HPDE6-E6E7 (cell line): Measurements from ENCODE around the gene METTL26.
A peak's percentile ranks its signal among the peaks of the same experiment; 100 is the strongest.

ENCODE experiments used
- DNase-seq: peaks from one replicate; pipeline ENCODE4 v3.0.0; 2011; ENCODE audit warnings: missing footprints; ENCODE audit errors: extremely low spot score

METTL26 gene

DNA sequence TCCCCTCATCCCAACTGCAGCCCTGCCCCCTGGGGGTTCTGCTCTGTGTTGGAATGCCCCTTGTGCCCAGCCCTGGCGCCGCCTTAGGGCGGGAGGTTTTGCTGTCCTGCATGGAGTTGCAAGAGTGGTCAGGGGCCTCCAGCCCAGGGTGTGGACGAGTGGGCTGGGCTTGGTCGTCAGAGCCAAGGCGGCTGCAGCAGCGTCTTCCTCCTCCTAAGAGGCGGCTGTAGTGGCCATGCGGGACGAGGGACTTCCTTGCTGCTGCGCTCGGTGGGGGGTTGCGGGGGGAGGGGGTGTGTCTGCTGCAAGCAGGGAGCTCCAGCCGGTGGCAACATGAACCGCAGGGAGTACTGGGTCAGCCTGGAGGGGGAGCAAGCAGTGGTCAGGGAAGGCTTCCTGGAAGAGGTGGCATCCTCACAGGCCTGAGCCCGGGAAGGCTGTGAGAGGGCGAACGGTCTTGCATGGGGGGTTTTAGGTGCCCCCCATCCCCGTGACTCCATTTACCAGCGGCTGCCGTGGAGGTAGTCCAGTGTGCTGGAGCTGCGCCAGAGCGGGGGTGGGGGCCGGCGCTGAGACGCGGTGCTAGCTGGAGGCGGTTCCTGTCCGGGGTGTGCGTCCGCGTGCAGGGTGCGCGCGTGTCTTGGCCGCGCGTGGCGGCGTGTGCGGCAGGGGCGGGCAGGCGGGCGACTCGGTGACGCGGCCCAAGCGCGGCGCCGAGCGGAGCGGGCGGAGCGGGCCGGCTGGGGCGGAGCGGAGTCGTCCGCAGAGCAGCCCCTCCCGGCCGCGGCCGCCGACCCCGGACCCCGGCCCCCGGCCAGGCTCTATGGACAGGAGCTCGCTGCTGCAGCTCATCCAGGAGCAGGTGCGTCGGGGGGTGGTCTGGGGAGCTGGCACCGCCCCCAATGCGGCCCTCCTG is 39.1 kb upstream of the METTL26 start, which contains the start of gene RHBDL1:
Gene RHBDL1, plus strand, starts transcription at position 704 of the 916 bp plus-strand sequence. Its CDS starts 120 bp downstream, at position 824.
- DNase-seq = no peak

DNA sequence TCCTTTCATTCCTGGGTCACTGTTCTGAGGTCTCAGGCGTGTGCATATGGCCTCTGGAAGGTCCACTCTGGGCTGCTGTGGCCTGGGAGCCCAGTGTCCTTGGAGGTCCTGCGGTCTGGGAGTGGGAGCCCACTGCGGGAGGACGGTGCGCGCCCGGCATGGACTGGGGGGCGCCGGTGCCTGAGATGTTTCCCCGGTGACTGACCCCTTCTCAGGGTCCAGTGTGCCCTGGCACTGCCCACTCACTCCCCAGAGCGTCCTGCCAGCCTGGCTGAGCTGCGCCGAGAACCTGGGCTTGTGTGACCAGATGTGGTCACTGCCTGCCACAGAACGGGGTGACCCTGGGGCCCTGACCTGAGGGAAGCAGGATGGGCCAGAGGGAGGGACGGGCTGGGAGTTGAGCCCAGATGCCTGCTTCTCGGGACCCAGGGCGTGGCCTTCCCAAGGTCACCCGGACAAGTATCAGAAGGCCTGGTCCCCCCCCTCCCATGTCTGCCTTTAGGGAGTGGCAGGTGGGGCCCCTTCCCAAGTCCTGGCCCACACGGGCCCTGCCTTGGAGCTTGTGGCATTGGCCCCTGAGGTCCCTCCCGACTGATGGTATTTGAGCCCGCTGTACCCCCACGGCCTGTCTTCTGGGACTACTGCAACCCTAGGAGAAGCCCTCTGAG is 38.2 kb upstream of the METTL26 start:
- no peak for DNase-seq

DNA sequence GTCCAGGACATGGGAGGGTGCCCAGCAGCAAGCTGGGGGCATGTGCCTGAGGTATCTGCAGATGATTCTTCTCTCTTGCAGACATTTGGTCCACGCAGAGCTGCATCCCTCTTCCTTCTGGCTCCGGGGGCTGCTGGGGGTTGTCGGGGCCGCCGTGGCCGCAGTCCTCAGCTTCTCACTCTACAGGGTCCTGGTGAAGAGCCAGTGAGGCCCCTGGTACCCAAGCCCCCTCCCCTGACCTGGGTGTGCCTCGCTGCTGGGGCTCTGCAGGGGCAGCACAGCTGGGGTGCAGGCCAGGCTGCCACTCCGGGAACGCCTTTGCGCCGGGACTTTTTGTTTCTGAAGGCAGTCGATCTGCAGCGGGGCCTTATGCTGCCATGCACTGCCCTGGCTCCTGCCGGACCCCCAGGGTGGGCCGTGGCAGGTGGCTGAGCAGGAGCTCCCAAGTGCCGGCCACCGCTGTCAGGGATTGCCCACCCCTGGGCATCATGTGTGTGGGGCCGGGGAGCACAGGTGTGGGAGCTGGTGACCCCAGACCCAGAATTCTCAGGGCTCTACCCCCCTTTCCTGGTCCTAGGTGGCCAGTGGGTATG is 37.4 kb upstream of the METTL26 start:
- no peak for DNase-seq

DNA sequence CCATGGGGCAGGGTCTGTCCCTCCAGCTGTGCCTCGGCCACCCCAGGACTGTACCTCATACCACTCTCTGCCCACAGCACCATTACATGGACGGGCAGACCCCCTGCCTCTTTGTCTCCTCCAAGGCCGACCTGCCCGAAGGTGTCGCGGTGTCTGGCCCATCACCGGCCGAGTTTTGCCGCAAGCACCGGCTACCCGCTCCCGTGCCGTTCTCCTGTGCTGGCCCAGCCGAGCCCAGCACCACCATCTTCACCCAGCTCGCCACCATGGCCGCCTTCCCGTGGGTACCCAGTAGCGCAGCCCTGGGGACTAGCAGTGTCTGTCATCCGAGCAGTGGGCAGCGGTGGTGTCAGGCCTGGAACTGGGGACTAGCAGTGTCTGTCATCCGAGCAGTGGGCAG is 36.7 kb upstream of the METTL26 start:
- DNase-seq = no peak

DNA sequence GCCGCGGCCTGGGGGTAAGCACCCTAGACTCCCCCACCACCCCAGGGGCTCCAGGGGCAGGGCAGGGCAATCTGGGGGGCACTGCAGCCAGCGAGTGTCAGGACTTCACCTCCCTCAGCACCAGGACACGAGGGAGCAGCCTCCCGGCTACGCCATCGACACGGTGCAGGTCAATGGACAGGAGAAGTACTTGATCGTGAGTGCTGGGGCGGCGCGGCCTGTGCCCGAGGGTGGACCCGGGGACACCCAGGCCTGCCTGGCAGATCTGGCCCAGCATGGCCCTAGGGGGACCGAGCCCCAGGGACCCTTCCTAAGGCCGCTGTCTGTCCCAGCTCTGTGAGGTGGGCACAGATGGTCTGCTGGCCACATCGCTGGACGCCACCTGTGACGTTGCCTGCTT is 36.3 kb upstream of the METTL26 start:
- no peak for DNase-seq

DNA sequence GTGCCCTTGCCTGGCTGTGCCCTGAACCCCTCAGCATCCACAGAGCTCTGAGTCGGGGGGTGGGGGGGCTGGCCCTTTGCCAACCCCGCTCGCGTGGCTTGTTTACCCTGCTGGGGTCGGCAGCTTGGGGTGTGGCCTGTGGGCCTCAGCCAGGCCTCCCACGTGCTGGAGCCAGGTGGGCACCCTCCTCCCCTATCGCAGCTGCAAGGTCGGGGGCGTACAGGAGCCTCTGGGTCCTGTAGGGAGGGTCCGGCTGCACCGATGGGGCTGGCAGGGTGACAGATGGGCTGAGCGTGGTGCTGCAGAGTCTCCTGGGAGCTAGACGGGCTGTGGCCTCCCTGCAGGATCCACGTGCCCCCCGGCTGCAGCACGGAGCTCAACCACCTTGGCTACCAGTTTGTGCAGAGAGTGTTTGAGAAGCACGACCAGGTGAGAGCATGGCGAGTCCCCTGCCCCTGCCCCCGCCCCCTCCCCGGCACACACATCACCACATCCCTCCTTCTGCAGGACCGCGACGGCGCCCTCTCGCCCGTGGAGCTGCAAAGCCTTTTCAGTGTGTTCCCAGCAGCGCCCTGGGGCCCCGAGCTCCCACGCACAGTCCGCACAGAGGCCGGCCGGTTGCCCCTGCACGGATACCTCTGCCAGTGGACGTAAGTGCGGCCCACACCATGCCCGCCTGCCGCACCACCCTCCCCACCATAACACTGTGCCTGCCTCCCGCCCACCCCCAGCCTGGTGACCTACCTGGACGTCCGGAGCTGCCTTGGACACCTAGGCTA is 35.4 kb upstream of the METTL26 start:
- DNase-seq = no peak

DNA sequence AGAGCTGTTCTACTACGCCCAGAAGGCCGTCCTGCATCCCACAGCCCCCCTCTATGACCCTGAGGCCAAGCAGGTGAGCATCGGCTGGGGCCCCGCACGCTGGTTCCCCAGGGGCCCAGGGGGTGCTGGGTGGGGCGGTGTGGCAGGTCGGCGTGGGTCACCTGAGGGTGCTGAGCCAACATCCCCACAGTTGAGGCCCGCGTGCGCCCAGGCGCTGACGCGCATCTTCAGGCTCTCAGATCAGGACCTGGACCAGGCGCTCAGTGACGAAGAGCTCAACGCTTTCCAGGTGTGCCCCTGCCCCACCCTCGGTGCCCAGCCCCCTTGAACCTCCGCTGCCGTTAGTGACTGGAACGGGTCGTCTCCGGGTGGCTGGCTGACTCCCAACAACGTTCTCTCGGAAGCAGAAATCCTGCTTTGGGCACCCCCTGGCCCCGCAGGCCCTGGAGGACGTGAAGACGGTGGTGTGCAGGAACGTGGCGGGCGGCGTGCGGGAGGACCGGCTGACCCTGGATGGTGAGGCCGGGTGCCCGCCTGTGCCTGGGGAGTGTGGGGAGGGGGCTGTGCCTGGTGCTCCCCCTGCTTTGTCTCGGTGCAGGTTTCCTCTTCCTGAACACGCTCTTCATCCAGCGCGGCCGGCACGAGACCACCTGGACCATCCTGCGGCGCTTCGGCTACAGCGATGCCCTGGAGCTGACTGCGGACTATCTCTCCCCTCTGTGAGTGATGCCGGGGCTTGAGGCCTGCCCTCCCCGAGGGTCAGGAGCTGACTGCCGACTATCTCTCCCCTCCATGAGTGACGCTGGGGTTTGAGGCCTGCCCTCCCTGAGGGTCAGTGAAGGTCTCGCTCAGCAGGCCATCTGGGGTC is 34.6 kb upstream of the METTL26 start:
- DNase-seq = no peak

DNA sequence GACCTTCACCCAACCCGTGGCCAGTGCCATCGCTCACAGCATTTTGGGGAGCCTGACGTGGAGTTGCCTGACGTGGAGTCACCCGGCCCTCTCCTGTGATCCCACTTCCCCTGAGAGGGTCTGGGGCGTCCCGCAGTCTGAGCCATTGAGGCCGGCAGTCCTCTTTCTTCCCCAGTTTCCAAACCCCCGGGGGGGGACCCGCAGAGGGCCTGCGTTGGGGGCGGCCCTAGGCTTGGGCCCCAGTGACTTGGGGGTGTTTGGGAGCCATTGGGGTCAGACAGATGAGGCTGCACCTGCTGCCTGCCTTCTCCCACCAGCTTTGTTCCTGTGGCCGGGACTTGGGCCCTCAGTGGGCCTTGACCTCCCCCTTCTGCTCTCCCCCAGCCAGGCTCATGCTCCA is 33.6 kb upstream of the METTL26 start:
- DNase-seq = no peak

DNA sequence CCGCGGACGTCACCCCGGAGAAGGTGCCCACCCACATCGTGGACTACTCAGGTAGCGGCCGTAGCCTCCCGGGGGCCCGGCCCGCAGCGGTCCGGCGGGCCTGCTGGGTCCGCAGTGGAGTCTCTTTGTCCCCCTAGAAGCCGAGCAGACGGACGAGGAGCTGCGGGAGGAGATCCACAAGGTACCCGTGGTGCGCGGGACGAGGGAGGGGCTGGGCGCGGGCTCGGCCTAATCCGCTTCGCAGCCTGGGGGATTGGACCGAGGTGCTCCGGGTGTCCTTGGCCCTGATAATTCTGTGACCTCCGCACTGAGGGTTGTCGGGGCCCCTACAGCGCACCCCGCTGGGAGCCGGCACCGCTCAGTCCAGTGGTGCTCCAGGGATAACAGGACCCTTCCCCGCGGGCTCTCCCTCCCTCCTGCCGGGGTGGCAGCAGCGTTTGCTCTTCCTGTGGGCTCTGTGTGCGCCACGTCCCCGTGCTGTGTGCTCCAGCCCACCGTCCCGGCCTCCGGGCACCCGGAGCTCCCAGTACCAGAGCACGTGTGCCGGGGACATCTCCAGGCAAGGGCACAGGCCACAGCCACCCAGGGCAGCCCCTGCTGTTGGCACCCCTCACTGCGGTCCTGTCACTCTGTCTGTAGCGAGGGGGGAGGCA is 32.5 kb upstream of the METTL26 start:
- no peak for DNase-seq

DNA sequence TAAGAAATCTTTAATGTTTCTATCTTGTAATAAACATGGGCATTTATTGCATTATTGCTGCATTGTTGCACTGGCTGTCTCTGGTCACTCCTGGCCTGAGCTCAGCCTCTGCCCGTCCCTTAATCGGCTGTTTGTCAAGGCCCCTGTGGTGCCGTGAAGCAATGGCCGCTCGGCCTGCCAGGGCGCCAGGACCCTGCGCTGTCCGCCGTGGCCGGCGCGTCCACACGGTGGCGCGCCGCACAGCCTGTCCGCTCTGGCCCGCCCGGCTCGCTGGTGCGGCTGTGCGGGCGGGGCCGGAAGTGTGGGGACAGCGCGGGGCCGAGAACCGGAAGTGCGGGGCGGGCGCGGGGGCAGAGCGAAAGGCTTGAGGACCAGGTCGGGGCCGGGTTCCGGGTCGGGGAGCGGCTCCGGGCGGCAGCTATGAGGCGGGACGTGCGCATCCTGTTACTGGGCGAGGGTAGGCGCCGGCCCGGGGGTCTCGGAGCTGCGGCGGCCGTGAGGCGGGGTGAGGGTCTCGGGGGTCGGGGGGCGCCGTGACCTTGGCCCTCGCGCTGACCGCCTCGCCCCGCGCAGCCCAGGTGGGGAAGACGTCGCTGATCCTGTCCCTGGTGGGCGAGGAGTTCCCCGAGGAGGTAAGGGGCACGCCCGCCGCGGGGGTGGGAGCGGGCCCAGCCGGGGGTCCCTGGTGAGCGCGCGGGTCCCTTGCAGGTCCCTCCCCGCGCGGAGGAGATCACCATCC is 31.8 kb upstream of the METTL26 start, which contains the start of gene RHOT2:
Gene RHOT2, plus strand, starts transcription at position 353 of the 739 bp plus-strand sequence. Its CDS starts 68 bp downstream, at position 421.
- peak; percentile 76 for DNase-seq

DNA sequence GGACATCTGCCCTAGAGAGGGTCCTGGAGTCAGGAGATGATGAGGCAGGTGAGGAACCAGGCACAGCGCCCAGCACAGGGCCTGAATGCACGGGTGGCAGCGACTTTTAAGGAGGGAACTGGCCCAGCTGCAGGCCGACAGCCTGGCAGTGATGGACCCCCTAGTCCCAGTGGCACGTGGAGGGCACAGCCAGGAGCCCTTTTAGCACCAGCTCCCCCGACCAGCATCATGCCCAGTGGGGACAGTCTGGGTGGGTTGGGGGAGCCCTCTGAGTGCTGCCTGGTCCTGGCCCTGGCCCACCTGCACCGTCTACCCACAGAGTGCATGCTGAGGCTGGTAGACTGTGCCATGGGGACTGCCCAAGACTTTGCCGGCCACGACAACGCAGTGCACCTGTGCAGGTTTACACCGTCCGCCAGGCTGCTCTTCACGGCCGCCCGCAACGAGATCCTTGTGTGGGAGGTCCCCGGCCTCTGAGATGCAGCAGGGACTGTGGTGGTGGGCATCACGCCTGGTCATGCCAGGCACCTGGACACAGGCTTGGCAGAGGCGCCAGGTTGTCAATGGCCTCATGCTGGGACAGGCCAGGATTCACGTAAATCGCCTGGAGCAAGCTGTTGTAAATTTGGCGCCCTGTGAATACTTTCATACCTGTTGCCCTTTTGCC is 31.1 kb upstream of the METTL26 start:
- DNase-seq = no peak

DNA sequence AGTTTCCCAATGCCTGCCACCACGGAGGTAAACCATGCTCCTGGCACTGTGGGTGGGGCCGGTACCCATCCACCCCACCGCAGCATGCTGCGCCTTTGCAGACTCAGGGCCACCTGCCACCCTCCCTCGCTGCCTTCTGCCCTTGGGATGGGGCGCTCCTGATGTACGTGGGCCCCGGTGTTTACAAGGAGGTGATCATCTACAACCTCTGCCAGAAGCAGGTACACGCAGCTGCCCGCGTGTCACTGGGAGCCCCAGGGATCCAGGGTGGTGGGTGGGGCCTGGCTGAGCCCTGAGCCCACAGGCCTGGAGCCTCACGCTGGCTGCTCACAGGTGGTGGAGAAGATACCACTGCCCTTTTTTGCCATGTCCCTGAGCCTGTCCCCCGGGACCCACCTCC is 30.5 kb upstream of the METTL26 start:
- DNase-seq = no peak

DNA sequence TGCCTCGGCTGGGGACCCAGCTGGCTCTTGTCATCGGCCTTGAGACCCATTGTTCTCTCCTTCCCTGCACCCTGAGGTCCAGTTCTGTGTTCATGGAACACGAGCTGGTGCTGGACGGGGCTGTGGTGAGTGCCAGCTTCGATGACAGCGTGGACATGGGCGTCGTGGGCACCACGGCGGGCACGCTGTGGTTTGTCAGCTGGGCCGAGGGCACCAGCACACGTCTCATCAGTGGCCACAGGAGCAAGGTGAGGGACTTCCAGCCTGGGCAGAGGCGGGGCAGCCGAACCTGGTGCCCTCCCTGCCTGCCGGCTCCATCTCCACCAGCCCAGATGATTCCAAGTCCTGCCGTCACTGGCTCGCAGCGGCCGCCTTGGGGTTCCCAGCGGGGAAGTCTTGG is 26.5 kb upstream of the METTL26 start:
- no peak for DNase-seq

DNA sequence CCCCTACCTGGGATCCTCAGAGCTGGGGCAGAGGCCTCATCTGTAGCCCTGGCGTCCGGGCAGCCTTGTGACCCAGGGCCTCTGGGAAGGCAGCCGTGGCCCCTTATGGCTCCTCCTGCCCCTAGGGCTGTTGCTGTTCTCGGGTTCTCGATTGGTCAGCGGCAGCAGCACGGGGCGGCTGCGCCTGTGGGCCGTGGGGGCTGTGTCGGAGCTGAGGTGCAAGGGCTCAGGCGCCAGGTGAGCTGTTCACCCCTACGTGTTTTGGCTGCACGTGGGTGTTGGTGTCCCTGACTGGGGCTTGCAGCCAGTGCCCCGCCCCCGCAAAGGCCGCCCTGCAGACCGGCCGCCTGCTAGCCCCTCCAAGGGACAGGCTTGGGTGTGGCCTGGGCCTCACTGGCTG is 26.0 kb upstream of the METTL26 start:
- DNase-seq = no peak

DNA sequence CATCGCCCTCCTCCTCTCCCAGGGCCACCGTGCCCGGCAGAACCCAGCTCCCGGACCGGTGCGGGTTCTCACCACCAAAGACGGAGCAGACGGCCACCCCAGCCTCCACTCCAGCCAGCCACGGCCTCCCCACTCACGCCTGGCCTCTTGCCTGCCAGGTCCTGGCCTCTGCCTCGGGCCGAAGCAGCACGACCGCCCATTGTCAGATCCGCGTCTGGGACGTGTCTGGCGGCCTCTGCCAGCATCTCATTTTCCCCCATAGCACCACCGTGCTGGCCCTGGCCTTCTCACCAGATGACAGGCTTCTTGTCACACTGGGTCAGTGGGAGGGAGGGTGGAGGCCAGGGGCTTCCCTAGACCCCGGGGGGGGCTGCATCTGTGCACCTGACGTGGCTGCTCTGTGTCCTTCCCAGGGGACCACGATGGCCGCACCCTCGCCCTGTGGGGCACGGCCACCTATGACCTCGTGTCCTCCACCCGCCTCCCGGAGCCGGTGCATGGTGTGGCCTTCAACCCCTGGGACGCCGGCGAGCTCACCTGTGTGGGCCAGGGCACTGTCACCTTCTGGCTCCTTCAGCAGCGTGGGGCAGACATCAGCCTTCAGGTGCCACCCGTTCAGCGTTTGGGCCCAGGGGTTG is 25.2 kb upstream of the METTL26 start:
- DNase-seq = no peak

DNA sequence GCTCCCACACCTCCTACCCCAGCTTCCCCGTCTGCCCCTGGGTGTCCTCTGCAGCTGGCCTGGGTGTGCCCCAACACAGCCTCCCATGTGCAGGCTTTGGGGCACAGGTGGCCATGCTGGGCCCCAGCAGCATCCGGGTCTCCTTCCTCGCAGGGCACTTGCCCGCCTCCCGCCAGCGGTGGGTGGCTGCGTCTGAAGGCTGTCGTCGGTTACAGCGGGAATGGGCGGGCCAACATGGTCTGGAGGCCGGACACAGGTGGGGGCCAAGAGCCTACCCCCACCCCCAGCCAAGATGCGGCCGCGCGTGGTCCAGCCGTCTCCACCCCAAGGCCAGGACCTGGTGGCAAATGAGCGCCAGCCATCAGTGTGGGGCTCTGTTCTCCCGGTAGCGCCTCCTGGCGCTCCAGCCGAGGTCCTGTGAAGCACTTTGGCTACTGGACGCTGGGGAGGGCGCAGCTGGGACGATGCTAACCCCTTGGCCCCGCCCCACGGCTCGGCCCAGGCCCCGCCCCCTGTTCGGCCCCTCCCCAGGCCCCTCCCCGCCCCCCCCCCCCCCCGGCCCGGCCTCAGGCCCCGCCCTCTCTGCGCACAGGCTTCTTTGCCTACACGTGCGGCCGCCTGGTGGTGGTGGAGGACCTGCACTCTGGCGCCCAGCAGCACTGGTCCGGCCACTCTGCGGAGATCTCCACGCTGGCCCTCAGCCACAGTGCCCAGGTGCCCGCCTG is 24.5 kb upstream of the METTL26 start:
- no peak for DNase-seq

DNA sequence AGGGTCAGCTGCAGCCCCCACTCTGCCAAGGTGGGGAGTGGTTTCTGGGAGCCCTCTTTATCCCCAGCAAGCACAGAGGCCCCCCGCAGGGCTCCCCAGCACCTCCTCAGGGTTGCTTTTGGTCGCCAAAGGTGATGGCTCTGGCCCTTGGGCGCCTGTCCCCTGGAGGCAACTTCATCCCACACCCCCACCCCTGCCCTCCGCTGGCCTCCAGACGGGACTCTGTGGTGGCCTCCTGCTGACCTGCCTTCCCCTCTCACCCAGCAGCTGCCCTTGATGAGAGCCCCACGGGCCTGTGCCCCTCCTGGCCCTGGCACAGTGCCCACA is 24.0 kb upstream of the METTL26 start:
- no peak for DNase-seq

DNA sequence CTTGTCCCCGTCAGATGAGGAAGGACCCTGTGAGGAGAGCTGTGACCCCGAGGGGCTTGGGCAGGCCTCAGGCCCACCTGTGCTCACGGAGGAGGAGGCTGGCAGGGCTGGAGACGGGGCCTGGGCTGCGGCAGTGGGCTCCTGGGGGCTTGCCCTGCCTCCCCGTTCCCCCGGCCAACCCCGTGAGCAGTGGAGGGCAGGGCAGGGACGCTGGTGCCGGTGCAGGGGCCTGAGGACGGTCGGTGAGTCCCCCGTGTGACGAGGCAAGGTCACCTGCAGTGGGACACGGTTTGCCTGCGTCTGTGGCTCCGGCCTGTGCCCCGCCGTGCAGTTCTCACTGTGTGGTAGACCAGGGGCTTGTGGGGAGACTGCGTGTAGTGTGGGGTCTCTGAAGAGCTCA is 23.5 kb upstream of the METTL26 start:
- DNase-seq = no peak
